Neutrophil (primary cell): Measurements from ENCODE around the gene BLCAP.

Experiments
- H3K27ac ChIP-seq: fragments of 200-600 bp; sonication (generic); 2 replicates; pipeline ENCODE4 v1.5.1; 2016; ENCODE audit warnings: mild to moderate bottlenecking, moderate library complexity
- H3K27me3 ChIP-seq: fragments of 200-600 bp; sonication (generic); 2 replicates; pipeline ENCODE4 v1.6.0; 2016; ENCODE audit warnings: mild to moderate bottlenecking
- H3K36me3 ChIP-seq: fragments of 200-600 bp; sonication (generic); 2 replicates; pipeline ENCODE4 v1.5.1; 2017
- H3K4me1 ChIP-seq, 2 experiments: fragments of 200-600 bp in 1 of 2; sonication (generic) in 1 of 2; 1 replicate in 1 of 2; 2 replicates in 1 of 2; pipeline versions ENCODE4 v1.5.1 to v1.6.1; 2013 to 2016; ENCODE audit warnings: low read depth in 1 of 2, low read length in 1 of 2, mild to moderate bottlenecking in 1 of 2, moderate library complexity in 1 of 2; ENCODE audit not compliant: control insufficient read depth in 1 of 2, insufficient read depth in 1 of 2
- H3K4me3 ChIP-seq, 2 experiments: fragments of 200-600 bp in 1 of 2; sonication (generic) in 1 of 2; 1 replicate in 1 of 2; 2 replicates in 1 of 2; pipeline ENCODE4 v1.5.1; 2013 to 2016; ENCODE audit warnings: low read depth in 1 of 2, low read length in 1 of 2, mild to moderate bottlenecking in 1 of 2, moderate library complexity in 1 of 2
- H3K9me3 ChIP-seq: fragments of 200-600 bp; sonication (generic); 2 replicates; pipeline ENCODE4 v1.5.1; 2016
- CTCF ChIP-seq: fragments of 200-600 bp; sonication (generic); IDR thresholded peaks from 2 replicates; pipeline ENCODE4 v1.5.1; 2016; ENCODE audit warnings: antibody characterized with exemption

Gene BLCAP

DNA sequence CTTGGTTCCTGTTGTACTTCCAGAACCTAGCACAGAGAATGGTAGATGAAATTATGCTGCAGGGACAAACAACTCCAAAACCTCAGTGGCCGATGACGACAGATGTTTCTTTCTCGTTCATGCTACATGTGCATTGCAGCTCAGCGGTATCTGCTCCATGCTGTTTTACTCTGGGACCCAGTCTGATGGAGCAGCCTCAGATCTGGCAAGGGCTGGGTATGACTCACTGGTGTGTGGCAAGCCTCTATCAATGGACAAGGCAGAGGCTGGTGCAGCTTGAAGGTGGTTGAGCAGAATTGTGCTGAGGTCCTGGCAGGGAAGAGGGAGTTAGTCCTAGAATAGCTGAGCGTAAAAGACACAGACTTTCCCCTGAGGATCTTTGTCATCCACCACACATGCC is 10.3 kb upstream of the BLCAP start:
- H3K36me3 ChIP-seq: no peaks in the 10 kb centered on the region
- H3K9me3 ChIP-seq: no peaks in the 10 kb centered on the region
- H3K27me3 ChIP-seq: no peaks in the 10 kb centered on the region
- no peak overlapping the region for H3K27ac ChIP-seq
- TF ChIP-seq CTCF: no peak
- H3K4me1 ChIP-seq: peaks cover 12% of the 10 kb centered on the region in 2 experiments
- no peak overlapping the region for H3K4me3 ChIP-seq

GRCh38 chr20:37537505-37537904 is 9.8 kb upstream of the BLCAP start:
- H3K4me3 ChIP-seq: no peak overlapping the region
- no peaks in the 10 kb centered on the region for H3K27me3 ChIP-seq
- no peaks in the 10 kb centered on the region for H3K36me3 ChIP-seq
- no peak overlapping the region for H3K27ac ChIP-seq
- TF ChIP-seq CTCF: no peak
- peaks cover 12% of the 10 kb centered on the region in 2 experiments for H3K4me1 ChIP-seq
- no peaks in the 10 kb centered on the region for H3K9me3 ChIP-seq

DNA sequence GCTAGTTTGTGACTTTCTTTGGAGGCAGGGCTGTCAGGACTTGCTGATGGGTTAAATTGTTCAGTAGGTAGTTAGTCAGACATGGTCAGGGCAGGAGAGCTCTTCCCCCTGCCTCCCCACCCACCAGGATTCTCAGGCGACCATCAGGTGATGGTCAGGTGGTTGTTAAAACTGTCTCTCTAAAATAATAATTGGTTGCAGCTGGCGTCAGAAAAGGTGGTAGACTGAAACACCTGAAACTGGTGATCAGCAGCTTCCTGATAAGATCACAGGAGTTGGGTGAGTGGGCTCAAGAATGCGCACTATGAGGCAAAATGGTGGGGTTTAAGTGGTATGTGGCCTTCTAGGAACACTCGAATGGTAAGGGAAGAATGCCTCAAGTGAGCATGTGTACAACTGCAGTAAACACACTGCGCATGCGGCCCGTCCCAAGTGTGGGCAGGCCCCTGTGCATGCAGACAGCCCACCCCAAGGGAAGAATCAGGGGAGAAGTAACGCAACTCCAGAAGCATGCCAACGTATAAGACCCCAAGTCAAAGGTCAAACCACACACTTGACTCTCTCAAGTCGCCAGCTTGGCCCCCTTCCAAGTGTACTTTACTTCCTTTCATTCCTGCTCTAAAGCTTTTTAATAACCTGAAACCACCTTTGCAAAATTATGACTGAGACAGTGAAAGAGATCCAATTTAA is 7.9 kb upstream of the BLCAP start:
- Histone ChIP-seq H3K9me3 (no peaks in the 10 kb centered on the region), H3K27ac (no peak overlapping the region), H3K4me3 (no peak overlapping the region), H3K27me3 (no peaks in the 10 kb centered on the region), H3K4me1 (peaks cover 12% of the 10 kb centered on the region in 2 experiments), H3K36me3 (no peaks in the 10 kb centered on the region)
- no peak for TF ChIP-seq CTCF

DNA sequence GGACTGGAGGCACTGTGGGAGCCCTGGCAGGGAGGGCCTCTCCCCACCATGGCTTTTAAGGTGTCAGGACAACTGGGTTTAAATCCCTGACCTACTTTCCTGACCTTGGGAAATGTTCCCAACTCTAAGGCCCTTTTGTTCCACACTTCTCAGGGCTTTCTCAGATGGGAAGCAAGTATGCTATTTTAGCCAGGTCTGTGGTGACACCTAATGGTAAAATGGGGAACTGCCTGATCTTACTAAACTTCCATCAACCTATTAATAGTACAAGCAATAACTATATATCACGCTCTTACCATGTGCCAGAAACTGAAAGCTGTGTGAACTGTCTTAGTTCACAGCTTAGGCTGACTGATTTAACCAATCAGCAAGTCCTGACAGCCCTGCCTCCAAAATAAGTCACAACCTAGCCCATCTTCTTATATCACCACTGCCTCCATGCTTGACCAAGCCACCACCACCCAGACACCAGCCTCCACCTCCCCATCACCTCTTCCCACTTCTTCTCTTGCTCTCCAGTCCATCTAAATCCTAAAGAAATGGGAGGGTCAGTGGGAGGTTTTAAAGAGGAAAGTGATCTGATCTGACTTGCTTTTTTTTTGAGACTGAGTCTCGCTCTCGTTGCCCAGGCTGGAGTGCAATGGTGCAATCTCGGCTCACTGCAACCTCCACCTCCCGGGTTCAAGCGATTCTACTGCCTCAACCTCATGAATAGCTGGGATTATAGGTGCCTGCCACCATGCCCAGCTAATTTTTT is 6.9 kb upstream of the BLCAP start:
- Histone ChIP-seq H3K4me1 (peaks cover 12% of the 10 kb centered on the region in 2 experiments), H3K27ac (no peak overlapping the region), H3K27me3 (peaks cover 4% of the 10 kb centered on the region), H3K4me3 (no peak overlapping the region), H3K36me3 (no peaks in the 10 kb centered on the region), H3K9me3 (no peaks in the 10 kb centered on the region)
- peak; percentile 78 for TF ChIP-seq CTCF

GRCh38 chr20:37533154-37533715 is 5.6 kb upstream of the BLCAP start:
- Histone ChIP-seq H3K27me3 (peaks cover 6% of the 10 kb centered on the region), H3K36me3 (no peaks in the 10 kb centered on the region), H3K9me3 (no peaks in the 10 kb centered on the region), H3K4me1 (peaks cover 7 to 8% of the 10 kb centered on the region in 2 experiments), H3K27ac (no peak overlapping the region), H3K4me3 (no peak overlapping the region)
- TF ChIP-seq CTCF: no peak
